HCT116 (cell line): ENCODE data around the gene CLDN12.

ENCODE experiments used
- CTCF ChIP-seq, 3 experiments: fragments of 200-600 bp in 1 of 3; sonication (generic) in 1 of 3; IDR thresholded peaks in 2 of 3; conservative IDR thresholded peaks in 1 of 3; 2 replicates each; pipeline ENCODE4 v1.5.1; 2012 to 2017; ENCODE audit warnings: low read depth in 2 of 3, low read length in 2 of 3, antibody characterized with exemption in 1 of 3, borderline replicate concordance in 1 of 3, control low read depth in 1 of 3, mild to moderate bottlenecking in 1 of 3, mixed read lengths in 1 of 3, mixed run types in 1 of 3, moderate library complexity in 1 of 3; ENCODE audit not compliant: insufficient read depth in 1 of 3
- EZH2 ChIP-seq: fragments of 200-600 bp; sonication (generic); IDR thresholded peaks from 2 replicates; pipeline ENCODE4 v1.6.1; 2017; ENCODE audit warnings: antibody characterized with exemption, mixed run types
- MAX ChIP-seq: IDR thresholded peaks from 2 replicates; pipeline ENCODE4 v1.6.1; 2012
- POLR2A ChIP-seq: IDR thresholded peaks from 2 replicates; pipeline ENCODE4 v1.7.0; 2011; ENCODE audit warnings: borderline replicate concordance; ENCODE audit not compliant: insufficient read depth, insufficient read length; ENCODE audit errors: extremely low read depth
- POLR2AphosphoS5 ChIP-seq: IDR thresholded peaks from 2 replicates; pipeline ENCODE4 v1.6.1; 2011; ENCODE audit warnings: mild to moderate bottlenecking, low read depth, low read length, moderate library complexity
- RAD21 ChIP-seq: IDR thresholded peaks from 2 replicates; pipeline ENCODE4 v1.6.1; 2012; ENCODE audit warnings: low read depth, mild to moderate bottlenecking
- SP1 ChIP-seq: IDR thresholded peaks from 2 replicates; pipeline ENCODE4 v1.6.1; 2012; ENCODE audit warnings: low read depth

GRCh38 chr7:90401989-90402388 is 1.3 kb upstream of the CLDN12 start:
- TF ChIP-seq EZH2 (no peak), CTCF (IDR thresholded peaks at IDR 0.05 in 2 of 3, conservative IDR thresholded peaks at IDR 0.05 in 1 of 3; ENCODE audit: borderline replicate concordance in 1 of 3, insufficient read depth in 1 of 3, low read depth in 2 of 3, low read length in 2 of 3) (no peak), RAD21 (no peak), MAX (no peak), POLR2A (no peak), POLR2AphosphoS5 (no peak), SP1 (no peak)
